NCI-H2227 treated with DMSO at 0.1 percent for 48 hours (cell line): ENCODE measurements around the gene DDOST.
"Not testable (repeated sequence)": the region's sequence is repeated elsewhere in the genome, so short reads cannot be mapped to it uniquely, and the experiment has no call there.

Experiments used
- DNase-seq: peaks from one replicate; lab custom pipeline; 2025; lab: John Stamatoyannopoulos, UW

Gene DDOST

DNA sequence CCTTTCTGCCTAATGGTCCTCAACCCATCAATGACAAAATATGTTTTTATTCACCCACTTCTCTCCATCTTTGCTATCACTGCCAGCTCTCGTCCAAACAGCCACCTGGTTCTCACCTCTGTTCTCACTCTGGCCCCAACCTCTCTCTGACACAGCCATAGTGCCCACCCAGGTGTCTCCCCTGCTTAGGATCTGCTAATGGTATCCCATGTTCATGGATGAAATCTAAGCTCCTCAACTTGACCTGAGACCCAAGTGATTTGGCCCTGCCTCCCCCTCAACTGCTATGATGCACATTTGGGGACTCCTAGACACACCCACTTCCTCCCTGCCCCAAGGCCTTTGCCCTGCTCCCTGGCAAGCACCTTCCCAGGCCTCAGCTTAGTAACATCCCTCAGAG, 30.7 kb upstream of the DDOST start:
- DNase-seq, result no peak

DNA sequence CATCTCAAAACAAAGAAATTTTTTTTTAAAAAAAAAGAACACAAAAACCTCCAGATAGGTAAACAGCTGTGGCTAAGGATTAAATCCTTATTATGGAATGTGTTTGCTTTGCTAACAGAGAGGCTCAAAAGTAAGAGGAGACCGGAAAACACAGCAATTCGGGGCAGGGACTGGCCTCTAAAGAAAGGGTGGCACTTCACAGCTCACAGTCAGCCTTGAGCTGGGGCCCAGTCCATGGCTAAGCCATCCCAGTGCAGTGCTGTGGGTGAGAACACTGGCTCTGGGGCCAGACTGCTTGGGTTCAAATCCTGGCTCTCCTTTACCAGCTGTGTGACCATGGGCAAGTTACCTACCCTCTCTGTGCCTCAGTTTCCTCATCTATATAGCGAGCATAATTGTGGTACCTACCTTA, 28.5 kb upstream of the DDOST start:
- DNase-seq, result no peak

DNA sequence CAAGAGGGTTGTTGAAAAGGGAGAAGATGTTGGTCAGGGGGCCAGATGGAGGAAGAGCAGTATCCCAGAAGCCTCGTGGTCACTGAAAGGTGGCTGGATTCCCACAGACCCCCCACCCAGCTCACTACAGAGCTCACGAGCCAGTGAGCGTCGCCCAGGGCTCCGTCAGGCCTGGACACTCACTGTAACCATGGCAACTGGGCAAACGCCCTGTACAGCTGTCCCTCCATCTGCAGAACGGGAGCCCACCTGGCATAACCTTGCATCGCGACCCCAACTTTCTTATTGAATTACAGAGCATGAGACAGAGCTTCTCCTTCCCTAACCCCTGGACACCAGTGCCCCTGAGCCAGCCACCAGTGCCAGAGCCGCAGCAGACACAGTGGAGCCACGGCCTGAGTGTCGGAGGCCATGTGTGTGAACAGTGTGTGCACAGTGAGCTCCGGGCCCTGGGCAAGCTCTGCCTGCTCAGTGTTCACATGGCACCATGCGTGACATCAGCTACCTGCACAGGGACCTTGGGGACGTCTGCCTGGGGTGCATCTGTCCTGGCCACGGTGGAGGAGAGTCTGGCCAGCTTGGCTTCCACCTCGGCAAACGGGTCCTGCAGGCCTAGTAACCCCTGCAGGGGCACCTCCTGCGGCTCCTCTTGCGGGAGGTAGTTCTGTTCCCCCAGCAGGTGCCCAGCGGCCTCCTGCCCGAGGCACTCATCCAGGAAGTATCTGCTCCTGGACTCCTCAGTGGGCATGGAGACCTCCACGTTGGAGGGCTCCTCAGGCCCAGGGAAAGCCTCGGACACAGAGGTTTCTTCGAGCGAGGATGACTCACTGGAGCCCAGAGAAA, 25.9 kb upstream of the DDOST start:
- no peak for DNase-seq

DNA sequence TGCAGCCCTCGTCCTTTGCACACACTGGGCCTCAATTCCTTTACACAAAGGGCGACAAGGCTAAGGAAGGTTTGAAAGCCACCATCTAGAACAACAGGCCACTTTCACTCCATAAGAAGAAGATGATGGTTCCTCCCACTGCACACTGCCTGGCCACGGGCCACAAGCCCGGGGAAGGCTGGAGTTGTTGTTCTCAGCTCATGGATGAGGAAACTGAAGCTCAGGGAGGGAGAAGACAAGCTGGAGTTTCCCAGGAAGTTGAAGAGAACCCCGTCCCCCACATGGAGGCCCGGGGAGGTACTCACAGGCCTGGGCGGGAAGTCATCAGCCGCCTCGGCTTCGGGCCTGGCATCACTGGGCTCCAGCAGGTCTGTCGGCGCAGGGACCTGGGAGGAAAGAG, 24.6 kb upstream of the DDOST start:
- no peak for DNase-seq

DNA sequence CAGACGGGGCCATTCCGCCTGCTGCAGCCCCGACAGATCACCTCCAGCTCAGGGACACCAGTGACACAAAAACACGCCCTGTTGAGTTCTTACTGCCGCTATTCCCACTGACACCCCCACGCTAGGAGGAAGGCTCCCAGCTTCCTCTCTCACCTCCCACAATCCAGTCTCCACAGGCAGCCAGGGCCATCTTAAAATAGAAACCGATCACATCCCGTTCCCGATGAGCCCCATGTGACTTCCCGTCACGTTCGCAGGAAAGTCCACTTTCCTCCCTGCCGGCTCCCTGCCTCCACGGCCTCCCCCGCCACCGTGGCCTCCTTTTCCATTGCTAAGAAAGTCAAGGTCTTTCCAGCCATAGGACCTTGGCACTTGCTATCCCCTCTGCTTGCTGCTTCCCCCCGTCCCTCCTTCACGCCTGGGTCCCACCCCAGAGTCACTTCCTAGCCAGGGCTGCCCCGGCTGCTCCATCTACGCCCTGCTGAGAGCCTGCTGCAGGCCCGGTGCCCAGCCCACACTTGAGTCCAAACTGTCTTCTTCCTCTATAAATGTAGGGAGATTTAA, 24.0 kb upstream of the DDOST start:
- DNase-seq, result no peak

DNA sequence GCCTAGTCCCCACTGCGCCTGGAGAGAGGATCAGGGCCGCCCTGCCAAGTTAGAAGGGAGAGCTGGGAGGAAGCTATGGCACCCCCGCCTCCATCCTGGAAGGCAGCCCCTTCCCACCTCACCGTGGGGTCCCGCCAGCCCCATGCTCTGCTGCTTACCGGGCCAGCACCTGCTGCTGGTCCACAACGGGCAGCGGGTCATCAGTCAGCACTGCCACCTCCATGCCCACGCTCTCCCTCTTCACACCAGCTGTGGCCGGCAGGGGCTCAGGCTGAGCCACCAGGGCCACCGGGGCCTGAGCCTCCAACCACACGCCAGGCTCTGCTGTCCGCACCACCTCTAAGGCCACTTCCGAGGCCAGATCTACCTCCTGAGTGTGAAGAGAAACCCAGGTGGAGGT, 23.5 kb upstream of the DDOST start:
- DNase-seq, result no peak

DNA sequence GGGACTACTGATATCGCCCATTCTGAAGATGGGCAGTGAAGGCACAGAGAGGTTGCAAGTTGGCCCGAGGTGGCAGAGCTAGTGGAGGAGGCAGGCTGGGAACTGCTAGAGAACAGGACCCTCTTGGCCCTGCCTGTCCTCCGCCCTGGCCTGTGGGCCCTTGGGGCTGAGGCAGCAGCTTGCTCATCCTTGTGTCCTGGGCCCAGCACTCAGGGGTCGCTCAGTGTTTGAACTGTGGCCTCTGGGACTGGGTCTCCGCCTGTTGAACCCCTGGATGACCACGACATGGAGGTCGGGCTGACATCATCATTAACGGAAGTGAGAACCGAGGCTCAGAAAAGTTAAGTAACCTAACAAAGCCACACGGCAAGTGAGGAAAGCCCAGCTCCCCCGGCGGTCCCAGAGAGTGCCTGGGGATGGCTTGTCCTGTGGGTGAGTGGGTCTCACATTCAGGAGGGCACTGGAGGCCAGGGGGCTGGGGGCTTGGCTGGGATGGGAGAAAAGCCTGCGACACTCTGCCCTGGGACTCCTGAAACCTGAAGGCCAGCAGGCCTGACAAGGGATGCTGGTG, 23.0 kb upstream of the DDOST start:
- DNase-seq, result no peak

DNA sequence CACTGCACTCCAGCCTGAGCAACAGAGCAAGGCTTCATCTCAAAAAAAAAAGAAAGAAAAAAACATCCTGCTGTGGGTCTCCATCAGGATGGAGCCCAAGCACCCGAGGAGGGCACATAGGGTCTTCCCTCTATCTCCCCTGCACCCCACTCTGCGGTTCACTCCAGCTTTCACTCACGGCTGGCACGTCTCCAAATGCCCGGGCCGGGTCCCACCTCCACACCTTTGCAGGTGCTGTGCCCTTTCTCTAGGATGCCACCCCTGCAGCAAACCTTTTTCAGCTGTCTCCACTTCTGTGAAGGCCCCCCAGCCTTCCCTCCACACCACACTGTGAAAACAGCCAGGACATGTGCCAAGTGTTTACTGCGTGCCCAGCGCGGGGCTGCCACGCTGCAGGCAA, 22.4 kb upstream of the DDOST start:
- no peak for DNase-seq

DNA sequence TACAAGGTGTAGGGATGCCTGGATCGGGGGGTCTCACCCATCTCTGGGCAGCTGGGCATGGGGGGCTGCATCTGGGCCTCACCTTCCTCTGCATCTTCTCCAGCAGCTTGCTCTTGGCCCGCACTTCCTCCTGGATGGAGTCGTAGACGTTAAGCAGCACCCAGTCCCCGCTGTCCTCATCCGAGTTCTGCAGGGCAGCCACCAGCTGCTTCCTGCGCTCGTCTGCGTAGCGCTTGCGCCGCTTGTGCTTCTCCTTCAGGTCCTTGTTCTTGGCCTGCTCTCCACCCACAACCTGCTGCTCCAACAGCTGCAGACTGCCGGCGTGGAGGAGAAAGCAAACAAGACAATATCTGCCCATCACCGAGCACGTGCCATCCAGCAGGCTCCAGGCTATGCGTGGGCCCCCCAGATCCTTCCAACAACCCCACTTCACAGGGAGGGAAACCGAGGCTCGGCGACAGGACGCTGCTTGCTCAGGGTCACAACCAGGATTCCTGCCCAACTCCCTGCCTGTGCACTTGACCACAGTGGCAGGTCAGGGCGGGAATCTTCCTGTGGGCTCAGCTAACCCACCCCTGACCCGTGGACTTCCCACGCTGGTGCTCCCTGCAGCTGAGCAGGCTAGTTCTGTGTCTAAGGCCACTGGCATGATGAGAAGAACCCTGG, 21.5 kb upstream of the DDOST start:
- no peak for DNase-seq

DNA sequence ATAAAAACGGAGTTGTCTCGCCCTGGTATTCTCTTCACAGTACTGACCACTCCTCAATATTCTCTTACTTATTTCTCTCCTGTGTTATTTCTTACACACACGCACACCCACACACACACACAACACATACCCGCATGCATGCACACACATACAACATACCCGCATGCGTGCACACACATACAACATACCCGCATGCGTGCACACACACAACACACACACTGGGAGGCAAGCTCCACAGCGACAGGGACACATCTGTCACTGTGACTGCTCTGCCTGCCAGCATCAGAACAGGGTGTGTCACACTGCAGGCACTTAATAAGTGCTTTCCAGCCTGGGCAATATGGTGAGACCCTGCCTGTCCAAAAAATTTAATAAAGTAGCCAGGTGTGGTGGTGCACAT, 20.8 kb upstream of the DDOST start:
- no peak for DNase-seq

DNA sequence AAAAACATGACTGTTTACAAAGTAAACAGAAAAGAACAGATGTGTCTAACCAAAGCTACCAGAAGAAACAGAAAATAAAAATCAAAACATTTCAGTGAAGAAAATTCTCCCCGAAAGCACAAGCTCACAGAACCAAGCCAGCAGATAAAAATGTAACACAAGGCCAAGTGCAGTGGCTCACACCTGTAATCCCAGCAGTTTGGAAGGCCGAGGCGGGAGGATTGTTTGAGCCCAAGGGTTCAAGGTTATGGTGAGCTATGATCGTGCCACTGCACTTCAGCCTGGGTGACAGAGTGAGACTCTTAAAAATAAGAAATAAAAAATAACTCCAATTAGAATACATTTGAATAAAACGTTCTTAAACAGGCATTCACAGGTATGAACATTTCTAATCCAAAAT, 19.1 kb upstream of the DDOST start:
- no peak for DNase-seq

DNA sequence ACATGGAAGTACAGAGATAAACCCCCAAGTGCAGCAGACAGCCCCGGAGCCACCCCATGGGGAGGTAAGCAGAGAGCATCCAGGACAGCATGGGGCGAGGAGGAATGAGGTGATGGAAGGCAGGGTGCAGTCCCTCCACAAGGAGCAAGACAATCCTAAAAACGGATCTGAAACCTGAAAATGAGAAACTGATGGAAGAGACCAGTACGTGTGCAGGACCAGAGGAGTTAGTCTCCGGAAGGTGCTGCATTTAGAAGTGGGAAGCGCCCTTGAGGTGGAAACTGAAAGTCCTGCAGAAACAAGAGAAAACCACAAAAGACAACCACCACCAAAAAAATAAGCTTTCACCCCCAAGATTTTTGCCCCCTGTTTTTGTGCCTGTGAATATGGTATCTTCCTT, 17.4 kb upstream of the DDOST start:
- no peak for DNase-seq

DNA sequence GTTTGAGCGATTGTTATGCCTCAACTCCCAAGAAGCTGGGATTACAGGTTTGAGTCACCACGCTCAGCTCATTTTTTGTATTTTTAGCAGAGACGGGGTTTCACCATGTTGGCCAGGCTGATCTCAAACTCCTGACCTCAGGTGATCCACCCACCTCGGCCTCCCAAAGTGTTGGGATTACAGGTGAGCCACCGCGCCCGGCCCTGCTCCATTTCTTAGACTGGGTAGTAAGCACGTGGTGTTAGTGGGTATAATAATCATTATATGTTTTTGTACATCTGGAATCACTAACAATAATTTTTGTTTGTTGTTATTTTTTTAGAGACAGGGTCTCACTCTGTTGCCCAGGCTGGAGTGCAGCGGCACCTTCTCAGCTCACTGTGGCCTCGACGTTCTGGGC, 12.5 kb upstream of the DDOST start:
- not testable (repeated sequence) for DNase-seq

DNA sequence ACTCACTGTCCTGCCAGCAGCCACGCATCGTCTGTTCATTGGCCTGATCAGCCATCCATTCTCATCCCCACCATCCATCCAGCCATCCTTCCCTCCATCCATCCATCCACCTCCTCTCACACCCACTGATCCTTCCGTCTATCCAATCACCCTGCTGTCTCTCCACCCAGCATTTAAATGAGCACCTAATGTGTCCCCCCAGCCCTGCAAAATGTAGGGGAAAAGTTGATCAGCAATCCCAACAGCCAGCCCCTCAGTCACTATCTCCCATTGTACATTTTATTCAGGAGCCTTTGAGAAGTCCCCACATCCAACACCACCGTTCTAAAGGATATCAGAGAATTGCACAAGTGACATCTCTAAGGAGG, 11.1 kb upstream of the DDOST start:
- DNase-seq, result no peak

DNA sequence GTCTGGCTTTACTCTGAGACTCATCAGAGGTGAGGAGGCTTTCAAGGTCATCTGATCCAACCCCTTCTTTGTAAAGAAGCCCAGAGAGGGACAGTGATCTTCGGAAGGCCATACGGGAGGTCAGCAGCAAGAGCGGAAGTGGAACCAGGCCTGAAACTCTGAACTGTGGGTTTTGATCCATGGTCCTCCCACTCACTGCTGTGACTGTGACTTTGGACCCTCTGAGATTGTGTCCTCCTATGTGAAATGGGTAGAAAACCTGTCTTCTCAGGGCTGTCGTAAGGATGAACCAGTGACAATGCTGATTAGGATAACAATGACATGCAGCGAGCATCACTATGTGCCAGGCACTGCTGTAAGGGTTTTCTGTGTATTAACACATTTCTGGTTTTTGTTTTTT, 9.8 kb upstream of the DDOST start:
- DNase-seq, result no peak

DNA sequence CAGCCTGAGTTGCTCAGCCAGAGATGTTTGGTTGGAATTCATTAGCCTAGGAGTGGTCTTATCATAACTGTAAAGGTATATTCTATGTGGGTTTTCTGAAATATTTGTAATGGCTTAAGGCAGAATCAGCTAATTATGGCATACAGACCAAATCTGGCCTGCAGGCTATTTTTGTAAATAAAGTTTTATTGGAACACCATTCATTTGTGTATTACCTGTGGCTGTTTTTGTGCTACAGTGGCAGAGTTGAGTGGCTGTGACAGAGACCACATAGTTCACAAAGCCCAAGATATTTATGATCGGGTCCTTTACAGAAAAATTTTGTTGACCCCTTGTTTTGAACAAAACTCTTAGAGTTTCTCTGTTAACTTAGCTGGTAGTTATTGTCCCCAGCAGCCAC, 7.4 kb upstream of the DDOST start:
- no peak for DNase-seq

DNA sequence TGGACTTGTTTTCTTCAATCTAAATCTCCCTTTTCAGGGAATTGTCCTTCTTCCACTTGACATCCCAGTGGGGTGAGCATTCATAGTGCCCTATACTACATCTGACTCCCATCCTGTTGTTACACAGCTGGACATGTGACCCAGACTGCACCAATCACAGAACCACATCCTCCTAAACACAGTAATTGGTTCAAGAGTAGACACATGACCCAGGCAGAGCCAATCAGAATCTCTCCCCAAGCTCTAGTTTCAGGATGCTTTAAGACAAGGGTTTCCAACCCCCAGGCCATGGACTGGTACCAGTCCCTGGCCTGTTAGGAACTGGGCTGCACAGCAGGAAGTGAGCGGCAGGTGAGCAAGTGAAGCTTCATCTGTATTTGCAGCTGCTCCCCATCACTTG, 5.6 kb upstream of the DDOST start:
- no peak for DNase-seq

DNA sequence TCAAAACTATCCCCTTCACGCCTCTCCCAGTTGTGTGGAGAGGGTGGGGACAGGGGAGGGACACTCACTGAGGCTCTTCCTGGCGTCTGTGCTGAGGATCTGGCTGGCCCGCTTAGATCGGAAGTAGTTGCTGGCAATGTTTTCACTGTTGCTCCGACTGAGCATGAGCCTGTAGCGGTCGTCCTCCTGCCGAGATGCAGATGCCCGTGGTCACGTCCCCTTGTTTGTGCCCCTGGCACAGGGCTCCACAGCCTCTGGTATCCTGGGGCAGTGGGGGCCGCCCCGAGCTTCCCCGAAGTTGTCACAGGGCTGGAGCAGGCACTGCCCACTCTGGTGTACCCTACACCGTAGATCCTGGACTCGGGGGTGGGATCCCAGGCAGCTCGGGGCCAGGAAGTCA, 5.0 kb upstream of the DDOST start:
- no peak for DNase-seq

DNA sequence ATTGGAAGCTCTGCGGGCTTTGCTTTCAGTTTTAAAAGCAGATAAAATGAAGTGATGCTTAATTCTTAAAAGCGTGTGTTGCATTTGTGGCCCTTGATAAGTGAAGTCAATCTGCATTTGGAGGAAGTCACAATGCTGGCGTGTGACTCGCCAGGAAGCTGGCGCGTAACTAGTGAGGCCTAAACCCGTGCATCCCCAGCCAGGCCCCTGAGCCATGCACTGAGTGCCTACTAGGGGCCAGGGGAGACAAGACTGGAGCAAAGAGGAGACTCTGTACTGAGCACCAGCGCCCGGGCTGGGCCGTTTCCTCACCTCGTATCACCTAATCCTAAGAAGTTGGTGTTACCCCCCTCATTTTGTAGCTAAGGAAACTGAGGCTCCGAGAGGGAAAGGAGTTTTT, 4.6 kb upstream of the DDOST start:
- DNase-seq, result no peak

DNA sequence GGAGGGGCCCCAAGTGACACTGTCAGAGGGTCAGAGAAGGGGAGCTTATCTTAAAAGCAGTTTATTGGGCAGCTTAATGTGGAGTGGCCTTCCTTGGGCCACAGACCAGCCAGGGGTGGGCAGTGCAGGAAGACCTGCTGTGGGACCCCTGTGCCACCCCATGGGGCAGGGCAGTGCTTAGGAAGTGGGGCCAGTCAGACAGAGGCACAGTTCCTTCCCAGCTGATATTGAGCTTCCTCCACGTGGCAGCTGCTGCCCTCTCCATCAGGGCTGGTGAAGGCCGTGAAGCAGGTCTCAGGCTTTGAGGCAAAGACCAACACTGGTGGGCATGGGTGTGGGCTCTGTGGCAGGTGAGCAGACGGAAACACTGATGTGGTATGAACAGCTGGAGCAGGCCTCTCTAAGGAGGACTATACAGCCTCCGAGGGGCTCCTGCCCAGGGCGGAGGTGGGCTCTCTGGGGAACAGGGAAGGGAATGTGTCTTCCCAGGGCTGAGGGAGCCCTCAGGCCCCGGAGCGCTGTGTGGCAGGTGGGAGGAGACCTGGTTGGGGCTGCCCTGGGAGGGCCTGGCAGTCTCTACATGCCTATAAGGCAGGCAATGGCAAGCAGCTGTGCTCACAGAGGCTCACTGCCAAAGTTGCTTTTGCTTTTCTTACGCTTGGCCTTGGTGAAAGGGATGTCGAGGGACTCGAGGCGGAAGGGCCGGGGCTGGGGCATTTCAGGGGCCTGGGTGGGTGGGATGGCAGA, 3.0 kb upstream of the DDOST start:
- no peak for DNase-seq

DNA sequence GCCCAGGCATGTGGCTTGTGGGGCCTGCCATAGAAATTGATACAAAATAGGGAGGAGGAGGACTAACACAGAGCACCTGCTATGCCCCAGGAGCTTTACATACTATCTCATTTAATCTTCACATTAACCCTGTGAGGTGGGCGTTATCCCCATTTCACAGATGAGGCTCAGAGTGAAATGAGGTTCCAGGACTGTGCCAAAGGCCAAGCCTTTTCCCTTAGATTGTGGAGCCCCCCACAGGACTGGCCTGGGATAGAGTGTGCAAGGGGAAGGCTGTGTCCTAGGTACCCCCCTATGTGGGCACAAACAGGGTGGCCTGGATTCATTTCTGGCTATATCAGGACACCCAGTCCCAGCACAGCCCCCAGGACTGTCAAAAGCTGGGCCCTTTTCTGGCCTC, 2.2 kb upstream of the DDOST start:
- DNase-seq, result no peak

DNA sequence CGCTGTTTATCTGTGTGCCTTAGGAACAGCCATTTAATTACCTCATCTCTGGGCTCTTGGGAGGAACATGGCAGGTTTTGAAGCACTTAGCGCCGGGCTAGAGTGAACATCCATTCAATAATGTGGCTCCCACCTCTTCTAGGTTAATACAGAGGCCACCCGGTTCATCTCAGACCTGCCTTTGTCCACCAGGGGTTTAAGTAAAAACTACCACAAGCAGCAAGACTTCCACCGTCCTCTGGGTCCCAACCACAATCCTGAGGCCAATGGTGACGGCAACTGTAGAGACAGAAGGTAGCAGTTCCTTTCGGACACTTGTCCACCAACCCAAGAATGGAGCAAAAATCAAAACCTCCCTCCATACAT, 924 bp upstream of the DDOST start:
- no peak for DNase-seq

DNA sequence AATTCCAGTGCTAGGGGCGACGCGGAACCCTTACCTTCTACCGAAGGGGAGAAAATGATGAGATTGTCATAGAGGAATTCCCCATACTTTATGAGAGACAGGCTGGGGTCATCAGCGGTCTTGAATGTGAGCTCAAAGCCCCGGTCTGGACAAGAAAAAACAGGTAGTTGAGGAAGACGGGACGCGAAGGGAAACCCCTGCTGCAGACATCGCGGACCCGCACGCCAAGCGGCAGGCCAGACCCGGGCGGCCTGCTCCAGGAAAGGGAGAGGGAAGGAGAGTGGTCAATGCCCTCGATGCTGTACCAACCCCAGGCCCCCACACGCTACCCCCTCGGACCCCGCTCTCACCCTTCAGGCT, 342 bp downstream of the DDOST start:
- DNase-seq, result no peak
